GM21515 (cell line): Measurements from ENCODE around the gene TGM4.
"Not testable (repeated sequence)": the region's sequence is repeated elsewhere in the genome, so short reads cannot be mapped to it uniquely, and the experiment has no call there.

Experiments
- ATAC-seq: cut with Tn5 transposase; IDR thresholded peaks from one replicate; pipeline ENCODE4 v1.9.1; 2021; ENCODE audit not compliant: unreplicated experiment

Gene TGM4

GRCh38 chr3:44913868-44914468 is 39.6 kb downstream of the TGM4 start:
- ATAC-seq = no peak

- ATAC-seq = no peak
Measured at GRCh38 chr3:44914936-44915335, 40.5 kb downstream of the TGM4 start.

DNA sequence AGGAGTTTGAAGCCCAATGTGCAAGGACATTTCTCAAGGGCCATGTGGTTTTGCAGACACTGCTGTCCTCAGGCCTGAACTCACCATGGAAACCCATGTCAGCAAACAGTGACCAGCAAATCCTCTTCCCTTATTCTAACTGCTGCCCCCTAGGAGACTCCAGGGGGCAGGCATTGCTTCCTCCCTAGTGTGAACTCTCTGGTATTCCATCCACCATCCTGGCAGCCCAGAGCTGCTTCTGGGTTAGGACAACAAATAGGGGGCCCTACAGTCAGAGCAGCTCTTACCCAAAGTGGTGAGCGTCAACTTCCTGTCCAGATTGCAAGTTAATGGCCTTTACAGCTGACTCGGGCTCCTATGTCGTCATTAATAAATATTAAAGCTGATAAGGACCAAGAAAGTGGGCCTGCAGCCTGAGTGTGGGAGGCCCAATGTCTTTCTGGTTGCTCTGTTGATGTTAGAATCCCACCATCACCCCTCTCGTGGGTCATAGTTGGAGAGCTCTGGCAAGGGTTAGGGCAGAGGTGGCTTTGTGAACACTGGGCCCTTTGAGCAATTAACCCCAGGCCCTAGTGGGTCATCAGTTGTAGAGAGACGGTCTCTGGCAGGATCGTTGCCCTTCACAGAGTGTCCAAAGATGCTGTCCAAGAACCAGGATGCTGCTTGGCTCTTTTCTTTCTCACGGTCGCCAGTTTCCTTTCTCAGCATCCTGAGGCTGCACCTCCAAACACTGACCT is 41.5 kb downstream of the TGM4 start:
- ATAC-seq = no peak

- ATAC-seq = no peak
Measured at GRCh38 chr3:44918087-44918486, 43.7 kb downstream of the TGM4 start.

DNA sequence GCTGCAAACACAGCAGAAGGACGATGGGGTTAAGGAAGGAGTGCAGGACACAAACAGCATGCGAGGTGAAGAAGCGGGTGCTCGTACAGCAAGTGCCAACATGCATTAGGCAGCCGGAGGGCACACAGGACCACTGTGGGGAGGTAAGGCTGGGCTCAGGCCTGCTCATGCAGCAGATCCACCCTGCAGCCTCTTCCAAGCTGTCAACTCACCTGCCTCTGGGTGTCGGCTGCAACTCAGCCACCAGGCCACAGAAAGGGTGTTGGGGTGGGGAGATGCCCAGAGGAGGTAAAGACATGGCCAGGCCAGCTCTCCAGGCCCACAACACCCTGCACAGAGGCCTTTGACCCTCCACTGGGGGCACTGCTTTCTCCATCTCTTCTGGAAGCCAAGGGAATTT is 44.2 kb downstream of the TGM4 start:
- ATAC-seq = no peak

GRCh38 chr3:44920081-44920480 is 45.7 kb downstream of the TGM4 start:
- ATAC-seq = no peak

GRCh38 chr3:44923632-44924456 is 49.4 kb downstream of the TGM4 start:
- no peak for ATAC-seq

DNA sequence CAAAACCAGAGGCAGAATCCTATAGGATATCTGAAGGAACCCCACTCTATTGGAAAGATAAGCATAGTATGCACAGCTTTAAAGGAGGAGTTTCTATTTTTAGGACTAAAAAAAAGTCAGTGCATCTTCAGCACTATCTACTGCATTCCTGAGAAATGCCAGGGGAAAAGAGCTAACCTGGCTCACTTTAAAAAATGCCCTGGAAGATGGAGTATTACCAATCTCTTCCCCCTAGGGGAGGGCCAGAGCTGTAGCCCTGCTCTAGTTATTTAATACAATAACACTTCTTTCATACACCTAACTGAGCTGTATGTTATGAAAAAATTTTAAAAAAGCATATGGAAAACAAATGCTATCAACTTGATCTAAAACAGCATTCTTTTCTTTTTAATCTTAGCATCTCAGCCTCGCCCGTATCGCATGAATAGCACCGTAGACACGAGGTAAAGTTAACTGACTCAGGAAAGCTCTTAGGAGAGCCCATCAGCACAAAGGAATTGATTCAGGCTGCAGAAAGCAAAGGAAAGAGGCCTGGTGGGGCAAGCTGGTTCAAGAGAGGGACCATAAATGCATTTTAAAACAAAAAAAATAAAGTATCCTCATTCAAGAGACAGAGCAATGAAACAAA is 50.2 kb downstream of the TGM4 start:
- no peak for ATAC-seq

DNA sequence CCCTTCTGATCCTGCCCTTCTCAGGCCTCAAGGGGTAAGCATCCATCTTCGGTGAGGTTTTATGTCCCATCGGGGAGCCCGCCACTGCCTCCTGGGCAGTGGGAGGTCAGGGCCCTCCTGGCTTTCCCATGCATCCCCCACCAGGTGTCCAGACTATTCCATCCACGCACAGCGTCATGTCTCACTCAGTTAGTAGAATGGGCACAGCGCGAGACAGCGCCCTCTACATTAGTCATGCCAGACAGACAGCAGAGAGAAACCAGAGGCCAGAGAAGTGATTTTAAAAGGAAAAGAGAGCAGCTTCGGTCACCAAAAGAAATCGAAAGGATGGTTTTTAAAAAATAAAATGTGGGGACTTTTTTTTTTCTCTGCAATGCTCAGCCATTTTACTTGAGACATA is 51.8 kb downstream of the TGM4 start:
- ATAC-seq = no peak

- ATAC-seq = no peak
Measured at GRCh38 chr3:44926921-44927320, 52.5 kb downstream of the TGM4 start.

- no peak for ATAC-seq
Measured at GRCh38 chr3:44927371-44927770, 53.0 kb downstream of the TGM4 start.

DNA sequence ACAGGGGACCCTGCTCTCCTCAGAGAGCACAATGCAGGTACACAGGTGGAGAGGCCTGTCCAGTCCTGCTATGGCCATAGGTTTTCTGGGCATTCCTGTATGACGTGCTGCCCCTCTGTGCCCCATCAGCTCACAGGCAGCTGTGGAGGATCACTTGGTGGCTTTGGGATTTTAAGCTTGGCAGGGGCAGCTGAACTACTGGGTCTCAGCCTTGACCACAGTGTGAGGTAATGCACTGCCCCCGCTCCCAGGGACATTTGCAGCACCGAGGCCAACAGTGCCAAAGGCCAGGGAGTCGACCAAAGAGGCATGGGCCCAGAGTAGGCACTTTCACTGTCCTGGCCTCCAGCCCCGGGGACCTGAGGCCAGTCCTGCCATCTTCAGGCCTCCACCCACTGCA is 55.4 kb downstream of the TGM4 start:
- ATAC-seq = no peak

DNA sequence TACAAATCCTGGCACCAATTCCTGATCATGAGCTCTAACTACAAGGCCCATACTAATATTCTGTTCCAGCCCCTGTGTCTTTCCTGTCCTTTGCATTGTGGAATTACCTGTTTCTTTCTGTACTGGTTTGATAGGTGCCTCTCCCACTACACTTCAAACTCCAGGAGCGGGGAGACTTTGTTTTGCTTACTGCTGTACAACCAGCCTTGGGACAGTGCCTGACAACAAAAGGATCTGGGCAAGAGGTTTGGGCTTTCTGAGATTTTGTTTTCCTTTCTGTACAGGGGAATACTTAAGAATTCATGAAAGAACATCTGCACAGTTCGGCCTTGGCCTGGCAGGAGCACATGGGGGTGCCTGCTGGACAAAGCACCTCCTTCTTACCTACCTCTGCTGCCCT is 56.5 kb downstream of the TGM4 start:
- ATAC-seq = no peak

DNA sequence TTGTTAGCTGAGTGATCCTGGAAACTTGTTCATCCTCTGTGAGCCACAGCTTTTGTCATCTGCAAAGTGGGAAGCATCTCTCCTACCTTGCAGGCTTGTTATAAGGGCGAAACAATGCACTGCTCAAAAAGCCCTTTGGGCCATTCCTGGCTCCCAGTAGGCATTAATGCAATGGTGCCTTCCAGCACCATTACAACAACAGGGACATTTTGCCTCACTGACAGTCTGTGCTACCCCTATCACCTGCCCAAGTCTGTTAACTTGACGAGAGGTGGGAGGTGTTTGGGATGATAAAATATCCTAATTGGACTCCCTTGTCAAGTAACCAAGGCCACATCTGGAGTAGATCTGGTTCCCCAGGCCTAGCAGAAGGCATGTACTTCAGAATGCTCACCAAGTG is 57.4 kb downstream of the TGM4 start:
- ATAC-seq = no peak

GRCh38 chr3:44932271-44932670 is 57.9 kb downstream of the TGM4 start:
- no peak for ATAC-seq

- no peak for ATAC-seq
Measured at GRCh38 chr3:44932986-44933944, 58.9 kb downstream of the TGM4 start.

DNA sequence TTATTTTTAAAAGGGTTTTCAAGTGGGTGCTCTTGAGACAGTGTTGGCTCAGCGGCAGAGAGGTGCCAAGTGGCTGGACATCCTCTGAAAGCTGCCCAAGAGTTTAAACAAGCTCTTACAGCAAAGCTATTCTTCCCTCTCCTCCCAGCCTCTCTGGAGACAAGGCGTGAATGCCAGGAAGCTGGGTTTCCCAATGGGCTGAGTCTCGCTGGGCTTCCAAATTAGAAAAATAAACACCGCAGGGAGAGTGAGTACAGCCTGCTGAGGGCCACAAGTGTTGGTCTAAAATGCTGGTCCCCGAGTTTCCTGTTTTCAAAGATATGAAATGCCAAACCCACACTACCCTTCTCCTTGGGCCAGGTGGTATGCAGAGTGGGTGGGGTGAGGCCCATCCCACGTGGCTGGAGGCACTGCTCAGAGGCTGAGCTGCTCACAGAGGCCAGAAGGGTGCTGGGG is 65.2 kb downstream of the TGM4 start:
- ATAC-seq = no peak

DNA sequence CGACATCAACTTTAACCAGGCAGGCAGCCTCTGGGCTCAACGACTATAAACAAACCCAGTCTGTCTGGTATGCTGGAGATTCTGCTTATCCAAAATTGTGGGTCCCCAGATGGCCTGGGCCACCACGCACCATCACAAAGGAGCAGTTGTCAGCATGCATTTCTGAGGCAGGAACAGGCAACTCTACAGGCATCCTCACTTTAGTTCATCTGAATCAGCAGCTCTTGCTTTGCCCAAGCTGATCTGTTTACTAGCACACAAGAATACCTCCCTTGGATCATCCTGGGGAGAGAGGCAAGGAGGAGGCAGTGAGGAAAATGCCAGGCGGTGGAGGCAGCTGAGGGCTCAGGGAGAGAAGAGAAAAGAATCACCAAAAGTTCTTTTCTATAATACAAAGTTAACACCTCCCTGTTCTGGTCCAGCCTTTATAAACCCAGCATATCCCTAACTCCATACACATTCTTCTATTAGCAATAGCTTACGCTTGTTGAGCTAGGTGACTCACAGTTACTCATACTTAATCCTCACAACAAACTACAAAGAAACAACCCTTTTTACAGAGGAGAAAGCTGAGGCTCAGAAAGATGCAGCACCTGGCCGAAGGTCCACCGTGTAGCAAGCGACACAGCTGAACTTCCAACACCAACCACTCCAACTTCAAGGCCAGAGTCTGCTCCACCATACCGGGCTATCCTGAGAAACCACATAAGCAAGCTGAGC is 68.0 kb downstream of the TGM4 start:
- no peak for ATAC-seq

DNA sequence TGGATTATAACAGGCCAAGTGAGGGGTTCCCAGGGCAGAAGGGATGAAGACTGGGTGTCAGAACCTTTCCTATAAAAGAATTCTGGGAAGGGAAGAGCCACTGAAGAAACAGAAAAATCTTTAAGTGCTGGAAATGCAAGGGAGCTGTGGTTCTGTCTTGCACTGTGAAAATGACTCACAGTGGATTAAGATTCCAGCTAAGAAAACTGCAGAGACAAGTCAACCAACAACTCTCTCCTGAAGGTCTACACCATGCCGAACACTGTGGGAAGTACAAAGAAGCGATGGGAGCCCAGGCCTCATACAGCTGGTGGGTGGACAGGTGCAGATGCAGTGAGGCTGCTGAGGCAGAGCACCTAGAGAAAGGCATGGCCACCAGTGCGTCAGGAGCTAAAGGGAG is 73.8 kb downstream of the TGM4 start:
- no peak for ATAC-seq

GRCh38 chr3:44949770-44950169 is 75.4 kb downstream of the TGM4 start:
- not testable (repeated sequence) for ATAC-seq
